Measurements from ENCODE around the gene ADI1.

DNA sequence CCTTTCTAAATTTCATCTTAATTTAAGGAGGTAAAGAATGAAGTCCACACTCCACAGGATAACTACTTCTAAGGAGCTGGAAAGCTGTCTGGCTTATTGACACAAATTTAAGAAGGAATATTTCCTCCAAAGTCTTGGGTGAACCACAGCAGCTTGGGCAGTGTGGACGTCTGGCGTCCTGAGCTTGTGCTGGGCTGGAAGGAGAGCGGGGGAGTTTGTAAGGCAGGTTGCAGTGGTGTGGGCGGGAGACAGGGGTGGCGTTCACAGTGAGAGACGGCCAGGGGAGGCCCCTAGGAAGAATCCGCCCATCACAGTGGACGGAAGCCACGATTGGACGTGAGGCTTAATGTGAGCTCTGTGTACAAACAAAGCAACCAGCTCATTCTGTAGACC is 25.7 kb downstream of the ADI1 start:
- TF ChIP-seq CTCF (IDR thresholded peaks at IDR 0.05) (no peak), ZFX (IDR thresholded peaks at IDR 0.05; ENCODE audit: borderline replicate concordance) (no peak)

Data from 22Rv1 (cell line).